H9 (cell line): ENCODE measurements around the gene F11R. TPM values are rescaled to one million over a fixed set of nuclear protein-coding genes. Genes with fewer than 3 reads are reported as not detected.

ENCODE experiments used
- DNase-seq: peaks from one replicate; pipeline ENCODE4 v3.0.0-alpha.2; 2017
- H2AFZ ChIP-seq: one replicate; pipeline ENCODE4 v1.6.1; 2013; ENCODE audit warnings: mild to moderate bottlenecking, low read length, control low read depth, moderate library complexity
- H2AK5ac ChIP-seq: 2 replicates; pipeline ENCODE4 v1.6.1; 2013; ENCODE audit warnings: low read length, control low read depth, mixed read lengths; ENCODE audit not compliant: insufficient read length
- H2BK120ac ChIP-seq: one replicate; pipeline ENCODE4 v1.6.1; 2013; ENCODE audit warnings: low read depth, mild to moderate bottlenecking, low read length, control low read depth, inconsistent platforms; ENCODE audit not compliant: poor library complexity, severe bottlenecking
- H2BK12ac ChIP-seq: 2 replicates; pipeline ENCODE4 v1.6.1; 2013; ENCODE audit warnings: low read length, control low read depth, mixed read lengths, low read depth; ENCODE audit not compliant: insufficient read length
- H2BK15ac ChIP-seq: 2 replicates; pipeline ENCODE4 v1.6.1; 2013; ENCODE audit warnings: low read depth, low read length, control low read depth
- H2BK20ac ChIP-seq: one replicate; pipeline ENCODE4 v1.6.1; 2013; ENCODE audit warnings: low read depth, mild to moderate bottlenecking, low read length, control low read depth, inconsistent platforms; ENCODE audit not compliant: poor library complexity, severe bottlenecking
- H2BK5ac ChIP-seq: 2 replicates; pipeline ENCODE4 v1.6.1; 2013; ENCODE audit warnings: low read length, control low read depth, mixed read lengths; ENCODE audit not compliant: insufficient read length
- H3K14ac ChIP-seq: 2 replicates; pipeline ENCODE4 v1.6.1; 2013; ENCODE audit warnings: low read length, control low read depth; ENCODE audit not compliant: insufficient read depth
- H3K18ac ChIP-seq: 2 replicates; pipeline ENCODE4 v1.6.1; 2013; ENCODE audit warnings: low read depth, mild to moderate bottlenecking, mixed read lengths, low read length, control low read depth; ENCODE audit not compliant: insufficient read length
- H3K23ac ChIP-seq: 2 replicates; pipeline ENCODE4 v1.6.1; 2013; ENCODE audit warnings: low read length, control low read depth, mixed read lengths, low read depth; ENCODE audit not compliant: insufficient read length
- H3K23me2 ChIP-seq: 2 replicates; pipeline ENCODE4 v1.6.1; 2013; ENCODE audit warnings: low read depth, mild to moderate bottlenecking, mixed read lengths, low read length, control low read depth; ENCODE audit not compliant: insufficient read length, poor library complexity, severe bottlenecking
- H3K27ac ChIP-seq: 2 replicates; pipeline ENCODE4 v1.5.1; 2013; ENCODE audit warnings: low read length, control low read depth, mixed read lengths, low read depth; ENCODE audit not compliant: insufficient read length
- H3K27me3 ChIP-seq: 2 replicates; pipeline ENCODE4 v1.6.1; 2013; ENCODE audit warnings: low read length, control low read depth, inconsistent platforms; ENCODE audit not compliant: insufficient read depth
- H3K4ac ChIP-seq: 2 replicates; pipeline ENCODE4 v1.6.1; 2013; ENCODE audit warnings: low read depth, mild to moderate bottlenecking, control low read depth, inconsistent platforms, low read length, moderate library complexity
- H3K4me1 ChIP-seq: 2 replicates; pipeline ENCODE4 v1.6.1; 2013; ENCODE audit warnings: low read length, control low read depth, inconsistent platforms; ENCODE audit not compliant: insufficient read depth
- H3K4me2 ChIP-seq: 2 replicates; pipeline ENCODE4 v1.6.1; 2013; ENCODE audit warnings: low read length, control low read depth, mixed read lengths; ENCODE audit not compliant: insufficient read length, insufficient read depth
- H3K56ac ChIP-seq: 2 replicates; pipeline ENCODE4 v1.6.1; 2013; ENCODE audit warnings: low read depth, mild to moderate bottlenecking, mixed read lengths, low read length, control low read depth; ENCODE audit not compliant: insufficient read length
- H3K79me1 ChIP-seq: 2 replicates; pipeline ENCODE4 v1.6.1; 2013; ENCODE audit warnings: low read depth, mild to moderate bottlenecking, moderate library complexity, low read length, control low read depth, inconsistent platforms; ENCODE audit not compliant: insufficient read depth, poor library complexity, severe bottlenecking
- H3K79me2 ChIP-seq: 2 replicates; pipeline ENCODE4 v1.6.1; 2013; ENCODE audit warnings: low read length, control low read depth, inconsistent platforms; ENCODE audit not compliant: insufficient read depth
- H3K9ac ChIP-seq: 2 replicates; pipeline ENCODE4 v1.6.1; 2013; ENCODE audit warnings: low read length, control low read depth, mixed read lengths; ENCODE audit not compliant: insufficient read length; ENCODE audit errors: extremely low read depth
- H3K9me3 ChIP-seq: one replicate; pipeline ENCODE4 v1.6.1; 2013; ENCODE audit warnings: low read depth, low read length, inconsistent platforms; ENCODE audit not compliant: control insufficient read depth
- H3T11ph ChIP-seq: one replicate; pipeline ENCODE4 v1.6.1; 2013; ENCODE audit warnings: mild to moderate bottlenecking, low read length, control low read depth, inconsistent platforms
- H4K20me1 ChIP-seq: one replicate; pipeline ENCODE4 v1.6.1; 2013; ENCODE audit not compliant: control insufficient read depth, insufficient read length, insufficient read depth
- H4K5ac ChIP-seq: 2 replicates; pipeline ENCODE4 v1.6.1; 2013; ENCODE audit warnings: low read depth, mild to moderate bottlenecking, mixed read lengths, low read length, control low read depth; ENCODE audit not compliant: insufficient read length
- H4K8ac ChIP-seq: replicated peaks from 2 replicates; pipeline ENCODE4 v1.6.1; 2013; ENCODE audit warnings: low read length, control low read depth, mixed read lengths, low read depth; ENCODE audit not compliant: insufficient read length
- H4K91ac ChIP-seq: 2 replicates; pipeline ENCODE4 v1.6.1; 2013; ENCODE audit warnings: low read depth, mild to moderate bottlenecking, moderate library complexity, mixed read lengths, low read length, control low read depth; ENCODE audit not compliant: insufficient read length
- H3K27ac Mint-ChIP-seq, 3 experiments: 2 replicates in 2 of 3; 3 replicates in 1 of 3; pipeline ENCODE4 v1.8.0; 2020 to 2021; ENCODE audit warnings: mixed read lengths in 3 of 3, mild to moderate bottlenecking in 1 of 3, moderate library complexity in 1 of 3
- H3K27me3 Mint-ChIP-seq: 2 replicates; pipeline ENCODE4 v1.8.0; 2021; ENCODE audit warnings: low read depth, mild to moderate bottlenecking, moderate library complexity, mixed read lengths
- H3K36me3 Mint-ChIP-seq, 3 experiments: 2 replicates in 2 of 3; 3 replicates in 1 of 3; pipeline ENCODE4 v1.8.0; 2020 to 2021; ENCODE audit warnings: low read depth in 3 of 3, mixed read lengths in 3 of 3; ENCODE audit not compliant: insufficient read depth in 1 of 3
- H3K4me1 Mint-ChIP-seq, 2 experiments: 2 replicates each; pipeline ENCODE4 v1.8.0; 2020; ENCODE audit warnings: mixed read lengths in 2 of 2
- H3K4me3 Mint-ChIP-seq, 2 experiments: 2 replicates in 1 of 2; 3 replicates in 1 of 2; pipeline ENCODE4 v1.8.0; 2020 to 2021; ENCODE audit warnings: mild to moderate bottlenecking in 2 of 2, mixed read lengths in 2 of 2, moderate library complexity in 1 of 2
- H3K9me3 Mint-ChIP-seq, 2 experiments: 2 replicates in 1 of 2; 3 replicates in 1 of 2; pipeline ENCODE4 v1.8.0; 2020; ENCODE audit warnings: mild to moderate bottlenecking in 2 of 2, mixed read lengths in 2 of 2, moderate library complexity in 1 of 2
- CTCF ChIP-seq: fragments of 200-600 bp; sonication (generic); conservative IDR thresholded peaks from 3 replicates; pipeline ENCODE4 v1.8.0; 2021; ENCODE audit warnings: antibody characterized with exemption, mild to moderate bottlenecking
- WGBS: extraction: QIAGEN DNeasy Blood & Tissue Kit; methylation state at CpG from one replicate; pipeline ENCODE4 v1.1.7; 2013; ENCODE audit warnings: missing lambda C conversion rate, low lambda C conversion rate, mixed read lengths; ENCODE audit not compliant: insufficient read length; ENCODE audit errors: extremely low coverage; 5-methylcytosine and 5-hydroxymethylcytosine counted together
- total RNA-seq: library from RNA; stranded (reverse); gene quantifications from 2 replicates; pipeline ENCODE4 v1.2.1, GENCODE V29; 2021

Gene F11R
- total RNA-seq, 1 experiment from 2014 or later, result 174 TPM

DNA sequence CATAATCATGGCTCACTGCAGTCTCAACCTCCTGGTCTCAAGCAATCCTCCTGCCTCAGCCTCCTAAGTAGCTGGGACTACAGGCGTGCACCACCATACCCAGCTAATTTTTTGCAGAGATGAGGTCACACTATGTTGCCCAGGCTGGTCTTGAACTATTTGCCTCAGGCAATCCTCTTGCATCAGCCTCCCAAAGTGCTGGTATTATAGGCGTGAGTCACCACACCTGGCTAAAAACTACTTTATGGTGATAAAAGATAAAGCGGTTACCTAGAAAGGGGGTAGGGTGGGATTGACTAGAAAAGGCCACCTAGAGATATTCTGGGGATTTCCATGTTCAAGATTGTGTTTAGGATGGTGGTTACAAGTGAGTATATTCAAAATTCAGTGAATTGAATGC lies 12.8 kb upstream of the F11R start:
- Histone ChIP-seq H4K20me1 (no peaks in the 10 kb centered on the region), H3K79me2 (no peaks in the 10 kb centered on the region; the same call in 1 of the 2 replicates), H2BK20ac (no peak overlapping the region), H3K4me2 (no peak overlapping the region), H3K4ac (no peak overlapping the region), H4K8ac (no peak overlapping the region), H3K27me3 (no peaks in the 10 kb centered on the region), H2BK12ac (no peak overlapping the region), H2BK120ac (no peak overlapping the region), H3K9ac (no peak overlapping the region), H2BK15ac (no peak overlapping the region), H4K91ac (no peak overlapping the region), H3K56ac (no peak overlapping the region), H2AFZ (no peak overlapping the region), H3K9me3 (no peaks in the 10 kb centered on the region), H3K23ac (no peak overlapping the region), H2AK5ac (no peak overlapping the region), H4K5ac (no peak overlapping the region), H3K27ac (no peak overlapping the region), H3K18ac (no peak overlapping the region), H3K23me2 (peaks cover 7% of the 10 kb centered on the region), H3T11ph (no peak overlapping the region), H3K14ac (no peak overlapping the region), H2BK5ac (no peak overlapping the region), H3K4me1 (no peaks in the 10 kb centered on the region; the same call in 1 of the 2 replicates), H3K79me1 (no peaks in the 10 kb centered on the region)
- no CpG with 5 or more reads among the region's 3 CpGs for whole genome bisulfite sequencing
- Mint-ChIP-seq H3K9me3 (peaks cover 9 to 12% of the 10 kb centered on the region in 2 experiments; a peak in 4 of 5 replicates), H3K4me1 (peaks cover 14 to 30% of the 10 kb centered on the region in 2 experiments), H3K4me3 (no peak overlapping the region), H3K27me3 (no peaks in the 10 kb centered on the region), H3K27ac (no peak overlapping the region), H3K36me3 (peaks cover 6 to 23% (median 11%) of the 10 kb centered on the region in 3 experiments; a peak in 6 of 7 replicates)
- TF ChIP-seq CTCF, result no peak
- DNase-seq, result no peak
